IPS-15b (cell line): ENCODE measurements around the gene GALNT8.

Experiments
- H3K27me3 ChIP-seq: one replicate; pipeline ENCODE4 v1.6.1; 2013; ENCODE audit warnings: low read length; ENCODE audit not compliant: control insufficient read depth, insufficient read depth
- H3K36me3 ChIP-seq: one replicate; pipeline ENCODE4 v1.6.1; 2013; ENCODE audit warnings: low read length; ENCODE audit not compliant: control insufficient read depth, insufficient read depth
- H3K4me1 ChIP-seq: one replicate; pipeline ENCODE4 v1.6.1; 2013; ENCODE audit warnings: mild to moderate bottlenecking, low read length; ENCODE audit not compliant: control insufficient read depth, insufficient read depth
- H3K4me3 ChIP-seq: one replicate; pipeline ENCODE4 v1.5.1; 2013; ENCODE audit warnings: low read depth, low read length
- H3K9ac ChIP-seq: one replicate; pipeline ENCODE4 v1.6.1; 2013; ENCODE audit warnings: low read depth, mild to moderate bottlenecking, low read length
- H3K9me3 ChIP-seq: one replicate; pipeline ENCODE4 v1.6.1; 2013; ENCODE audit warnings: mild to moderate bottlenecking, low read length; ENCODE audit not compliant: control insufficient read depth, insufficient read depth

GALNT8 gene, protein sequence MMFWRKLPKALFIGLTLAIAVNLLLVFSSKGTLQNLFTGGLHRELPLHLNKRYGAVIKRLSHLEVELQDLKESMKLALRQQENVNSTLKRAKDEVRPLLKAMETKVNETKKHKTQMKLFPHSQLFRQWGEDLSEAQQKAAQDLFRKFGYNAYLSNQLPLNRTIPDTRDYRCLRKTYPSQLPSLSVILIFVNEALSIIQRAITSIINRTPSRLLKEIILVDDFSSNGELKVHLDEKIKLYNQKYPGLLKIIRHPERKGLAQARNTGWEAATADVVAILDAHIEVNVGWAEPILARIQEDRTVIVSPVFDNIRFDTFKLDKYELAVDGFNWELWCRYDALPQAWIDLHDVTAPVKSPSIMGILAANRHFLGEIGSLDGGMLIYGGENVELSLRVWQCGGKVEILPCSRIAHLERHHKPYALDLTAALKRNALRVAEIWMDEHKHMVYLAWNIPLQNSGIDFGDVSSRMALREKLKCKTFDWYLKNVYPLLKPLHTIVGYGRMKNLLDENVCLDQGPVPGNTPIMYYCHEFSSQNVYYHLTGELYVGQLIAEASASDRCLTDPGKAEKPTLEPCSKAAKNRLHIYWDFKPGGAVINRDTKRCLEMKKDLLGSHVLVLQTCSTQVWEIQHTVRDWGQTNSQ

DNA sequence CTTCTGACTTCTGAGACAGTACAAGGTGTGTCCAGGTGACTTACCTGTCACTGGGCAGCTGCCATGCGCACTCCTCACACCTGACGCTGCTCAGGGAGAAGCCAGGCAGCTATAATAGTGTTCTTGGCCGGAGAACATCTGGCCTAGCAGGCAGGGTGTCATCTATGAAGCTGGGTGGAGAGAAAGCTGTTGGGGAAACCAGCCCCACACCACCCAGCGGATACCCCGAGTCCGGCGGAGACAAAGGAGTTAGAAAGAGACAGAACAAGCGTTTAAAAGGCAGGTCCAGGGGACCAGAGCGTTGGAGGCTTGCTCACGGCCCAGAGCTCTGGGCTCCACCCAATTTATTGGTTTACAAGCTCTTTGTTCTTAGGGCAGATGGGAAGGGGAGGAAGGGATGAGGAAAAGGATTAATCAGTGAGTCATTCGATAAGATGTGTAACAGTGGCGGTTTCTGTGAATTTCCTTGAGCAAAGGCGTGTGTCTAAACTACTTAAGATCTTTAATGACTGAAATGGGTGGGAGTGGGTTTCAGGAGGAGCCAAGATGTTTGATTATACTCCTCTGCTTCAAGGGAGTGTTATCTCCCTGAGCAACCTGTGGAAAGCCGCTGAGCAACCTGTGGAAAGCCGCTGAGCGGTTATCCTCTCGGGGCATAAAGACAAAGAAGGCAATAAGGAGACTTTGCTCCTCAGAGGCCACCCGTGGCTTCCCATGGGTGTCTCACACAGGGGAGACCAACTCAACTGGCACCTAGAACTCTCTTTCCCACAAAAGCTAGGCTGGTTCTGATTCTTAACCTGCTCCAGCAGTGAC lies at the start of gene GALNT8:
TSS of gene GALNT8 (plus strand) at position 580 of the 816 bp plus-strand sequence. CDS start 278 bp downstream, outside the sequence.
- Histone ChIP-seq H3K4me3 (peak within 1 kb of the TSS; percentile 36), H3K9ac (peak within 1 kb of the TSS; percentile 48), H3K9me3 (no peaks in the 10 kb centered on the region), H3K36me3 (no peaks in the 10 kb centered on the region), H3K27me3 (no peaks in the 10 kb centered on the region), H3K4me1 (peaks cover 21% of the 10 kb centered on the region)

DNA sequence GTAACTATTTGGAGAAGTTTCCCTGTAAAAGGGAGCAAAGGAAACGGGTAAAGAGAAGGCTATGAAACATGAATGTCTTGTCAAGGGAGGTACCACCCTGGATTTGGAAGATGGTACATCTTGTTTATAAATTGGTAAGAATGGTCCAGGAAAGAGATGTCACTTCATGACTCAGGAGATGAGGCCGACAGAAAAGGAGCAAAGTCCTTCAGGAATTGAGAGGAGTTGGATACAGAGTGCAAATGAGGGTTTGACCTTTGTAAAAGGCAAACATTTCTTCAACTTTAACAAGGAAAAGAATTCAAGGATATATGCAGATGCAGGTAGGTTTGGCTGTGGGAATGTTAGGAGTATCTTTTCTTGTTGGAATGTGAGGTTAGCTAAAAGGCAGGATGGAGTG lies 40.5 kb upstream of the GALNT8 start:
- H3K4me1 ChIP-seq: no peaks in the 10 kb centered on the region
- no peak overlapping the region for H3K4me3 ChIP-seq
- no peaks in the 10 kb centered on the region for H3K36me3 ChIP-seq
- no peaks in the 10 kb centered on the region for H3K27me3 ChIP-seq
- no peaks in the 10 kb centered on the region for H3K9me3 ChIP-seq
- H3K9ac ChIP-seq: no peak overlapping the region

DNA sequence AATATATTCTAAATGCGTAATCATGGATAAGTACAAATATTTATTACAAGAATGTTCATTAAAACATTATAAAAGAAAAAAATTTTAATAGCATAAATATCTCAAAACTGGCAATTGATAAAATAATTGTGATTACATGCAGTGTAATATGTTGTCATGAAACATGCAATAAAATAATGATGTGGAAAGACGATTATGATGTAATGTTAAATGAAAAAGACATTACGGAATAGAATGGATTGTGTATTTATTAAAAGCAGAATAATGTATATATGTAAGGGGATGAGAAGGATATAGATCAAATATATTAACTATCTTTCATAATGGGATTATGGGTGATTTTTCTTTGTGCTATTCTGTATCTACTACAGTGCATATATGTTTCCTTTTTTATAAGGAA lies 38.5 kb upstream of the GALNT8 start:
- Histone ChIP-seq H3K36me3 (peaks cover under 1% of the 10 kb centered on the region), H3K9ac (no peak overlapping the region), H3K4me3 (no peak overlapping the region), H3K27me3 (no peaks in the 10 kb centered on the region), H3K4me1 (no peaks in the 10 kb centered on the region), H3K9me3 (no peaks in the 10 kb centered on the region)

DNA sequence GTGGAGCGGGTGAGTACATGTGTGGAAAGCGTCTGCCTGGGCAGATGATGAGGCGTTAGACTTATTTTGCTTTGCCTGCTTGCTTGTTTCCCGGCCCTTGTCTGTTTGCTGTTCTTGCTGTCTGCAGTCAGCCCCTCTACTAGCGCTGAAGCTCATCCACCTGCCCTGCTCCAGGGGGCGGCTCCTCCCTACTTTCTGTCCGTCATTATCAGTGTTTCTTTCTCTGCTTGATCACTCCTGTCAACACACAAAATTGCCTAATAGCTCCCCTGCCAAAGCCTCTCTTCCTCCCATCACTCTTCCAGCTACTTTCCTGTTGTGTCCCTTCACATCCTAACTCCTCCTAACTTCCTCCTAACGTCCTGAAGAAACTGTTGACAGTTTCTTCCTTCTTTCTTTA lies 34.9 kb upstream of the GALNT8 start:
- peaks cover 23% of the 10 kb centered on the region for H3K36me3 ChIP-seq
- no peak overlapping the region for H3K4me3 ChIP-seq
- no peaks in the 10 kb centered on the region for H3K9me3 ChIP-seq
- H3K27me3 ChIP-seq: no peaks in the 10 kb centered on the region
- no peaks in the 10 kb centered on the region for H3K4me1 ChIP-seq
- no peak overlapping the region for H3K9ac ChIP-seq

DNA sequence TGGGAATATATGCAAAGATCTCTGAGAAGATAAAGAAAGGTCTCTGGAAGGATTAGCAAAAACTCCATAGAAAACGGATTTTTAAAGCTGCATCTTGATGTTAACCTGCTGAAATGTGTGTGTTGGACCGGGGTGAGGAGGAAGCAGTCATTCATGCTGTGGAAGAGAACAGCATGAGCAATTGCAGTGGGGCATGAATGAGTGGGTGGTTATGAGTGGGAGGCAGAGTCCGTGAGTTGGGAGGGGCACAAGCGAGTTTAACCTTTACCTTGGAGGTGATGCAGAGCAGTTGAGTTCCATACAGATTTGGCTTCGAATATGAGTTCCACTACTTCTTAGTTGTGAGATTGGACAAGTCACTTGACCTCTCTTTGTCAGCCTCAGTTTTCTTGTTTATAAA lies 29.4 kb upstream of the GALNT8 start:
- Histone ChIP-seq H3K36me3 (peaks cover 23% of the 10 kb centered on the region), H3K9ac (no peak overlapping the region), H3K9me3 (no peaks in the 10 kb centered on the region), H3K4me1 (no peaks in the 10 kb centered on the region), H3K27me3 (no peaks in the 10 kb centered on the region), H3K4me3 (no peak overlapping the region)

DNA sequence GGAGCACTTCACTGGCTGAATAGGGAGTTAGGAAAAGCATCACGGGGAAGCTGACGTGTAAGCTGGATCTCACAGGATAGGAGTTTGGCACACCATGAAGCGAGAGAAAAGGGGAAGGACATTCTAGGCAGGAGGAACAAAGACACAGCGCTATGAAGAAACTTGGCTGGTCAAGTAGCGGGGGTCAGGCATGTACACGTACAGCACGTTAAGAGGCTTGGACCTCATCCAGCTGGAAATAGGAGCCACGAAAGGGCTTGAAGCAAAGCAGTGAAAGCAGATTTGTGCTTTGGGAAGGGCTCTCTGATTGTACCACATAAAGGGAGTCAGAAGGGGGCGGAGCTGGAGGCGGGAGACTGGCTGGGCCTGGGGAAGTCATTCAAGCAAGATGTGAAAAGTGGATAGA lies 19.6 kb upstream of the GALNT8 start:
- Histone ChIP-seq H3K4me3 (no peak overlapping the region), H3K27me3 (no peaks in the 10 kb centered on the region), H3K36me3 (no peaks in the 10 kb centered on the region), H3K4me1 (peaks cover 3% of the 10 kb centered on the region), H3K9me3 (no peaks in the 10 kb centered on the region), H3K9ac (no peak overlapping the region)

DNA sequence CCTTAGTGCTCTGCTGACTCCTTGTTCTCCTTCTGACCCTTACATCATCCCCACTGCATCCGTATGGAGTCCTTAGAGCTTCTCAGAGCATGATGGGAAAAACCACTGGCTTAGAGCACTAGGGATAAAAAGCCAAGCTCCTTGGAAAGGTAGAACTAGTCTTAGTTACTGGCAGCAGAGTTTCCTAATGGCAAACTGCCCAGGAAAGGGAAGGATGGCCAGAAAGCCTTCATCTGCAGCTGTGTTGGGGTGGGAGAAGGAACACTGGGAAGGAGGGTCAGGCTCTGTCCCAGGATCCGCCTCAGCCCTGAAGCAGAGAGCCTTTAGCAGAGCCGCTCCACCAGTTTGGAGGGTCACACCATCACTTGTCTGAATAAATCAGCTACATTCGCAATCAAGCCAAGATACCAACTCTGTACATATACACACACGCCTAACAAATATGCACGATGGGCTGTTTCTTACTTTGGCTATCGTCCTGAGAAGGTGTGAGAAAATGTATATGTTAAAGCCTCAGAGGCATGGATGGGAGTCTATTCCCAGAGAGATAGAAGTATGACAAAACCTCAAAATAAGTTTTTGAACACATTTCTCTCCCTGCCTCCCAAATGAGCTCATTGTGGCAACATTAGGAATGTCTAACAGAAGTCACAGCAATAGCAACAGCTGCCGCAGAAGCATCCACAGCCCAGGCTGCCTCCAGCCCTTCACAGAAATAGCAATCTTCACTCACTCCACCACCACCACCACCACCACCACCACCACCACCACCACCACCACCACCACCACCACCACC lies 18.6 kb upstream of the GALNT8 start:
- no peak overlapping the region for H3K4me3 ChIP-seq
- H3K27me3 ChIP-seq: no peaks in the 10 kb centered on the region
- H3K9me3 ChIP-seq: no peaks in the 10 kb centered on the region
- H3K4me1 ChIP-seq: peaks cover 3% of the 10 kb centered on the region
- no peak overlapping the region for H3K9ac ChIP-seq
- no peaks in the 10 kb centered on the region for H3K36me3 ChIP-seq

DNA sequence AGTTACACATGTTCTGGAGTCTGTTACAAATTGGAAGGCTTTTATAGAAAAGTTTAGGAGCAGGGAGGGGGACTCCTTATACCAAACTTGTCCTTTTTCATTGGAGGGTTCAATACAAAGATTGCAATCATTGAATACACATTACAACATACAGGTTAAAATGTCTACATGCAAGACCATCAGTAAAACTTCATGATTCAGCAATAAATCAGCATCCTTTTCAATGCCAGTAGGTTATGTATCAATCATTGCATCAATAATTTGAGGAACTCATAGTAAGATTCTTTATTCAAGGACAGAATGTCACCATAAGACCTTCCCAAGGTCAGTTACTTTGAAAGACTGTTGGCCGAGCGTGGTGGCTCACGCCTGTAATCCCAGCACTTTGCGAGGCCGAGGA lies 16.5 kb upstream of the GALNT8 start:
- H3K9me3 ChIP-seq: no peaks in the 10 kb centered on the region
- no peak overlapping the region for H3K4me3 ChIP-seq
- no peaks in the 10 kb centered on the region for H3K36me3 ChIP-seq
- H3K27me3 ChIP-seq: no peaks in the 10 kb centered on the region
- no peak overlapping the region for H3K9ac ChIP-seq
- peaks cover 3% of the 10 kb centered on the region for H3K4me1 ChIP-seq

DNA sequence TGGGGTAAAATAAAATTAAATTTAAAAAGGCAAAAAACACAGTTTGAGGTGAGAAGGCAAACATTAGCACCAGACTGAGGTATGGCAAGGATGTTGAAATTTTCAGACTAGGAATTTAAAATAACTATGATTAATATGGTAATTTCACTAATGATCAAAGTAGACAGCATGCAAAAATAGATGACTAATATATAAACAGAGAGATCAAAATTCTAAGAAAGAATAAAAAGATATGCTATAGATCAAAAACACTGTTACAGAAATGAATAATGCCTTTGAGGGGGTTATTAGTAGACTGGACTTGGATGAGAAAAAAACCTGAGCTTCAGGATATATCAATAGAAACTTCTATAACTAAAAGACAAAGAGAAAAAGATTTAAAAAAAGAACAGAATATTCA lies 14.4 kb upstream of the GALNT8 start:
- no peak overlapping the region for H3K4me3 ChIP-seq
- H3K36me3 ChIP-seq: no peaks in the 10 kb centered on the region
- H3K4me1 ChIP-seq: no peaks in the 10 kb centered on the region
- no peaks in the 10 kb centered on the region for H3K27me3 ChIP-seq
- H3K9ac ChIP-seq: no peak overlapping the region
- H3K9me3 ChIP-seq: no peaks in the 10 kb centered on the region

DNA sequence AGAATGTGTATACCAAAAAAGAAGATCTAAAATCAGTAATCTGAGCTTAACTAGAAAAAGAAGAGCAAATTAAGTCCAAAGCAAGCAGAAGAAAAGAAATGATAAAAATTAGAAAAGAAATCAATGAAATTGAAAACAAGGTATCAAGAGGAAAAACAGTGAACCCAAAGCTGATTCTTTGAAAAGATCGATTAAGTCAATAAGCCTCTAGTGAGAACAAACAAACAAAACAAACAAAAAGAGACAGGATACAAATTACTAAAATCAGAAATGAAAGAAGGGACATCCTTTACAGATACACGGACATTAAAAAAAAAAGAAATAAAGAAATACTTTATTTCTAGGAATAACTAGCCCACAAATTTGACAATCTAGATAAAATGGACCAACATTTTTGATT lies 12.9 kb upstream of the GALNT8 start:
- H3K27me3 ChIP-seq: no peaks in the 10 kb centered on the region
- H3K9me3 ChIP-seq: no peaks in the 10 kb centered on the region
- no peak overlapping the region for H3K4me3 ChIP-seq
- H3K9ac ChIP-seq: no peak overlapping the region
- H3K4me1 ChIP-seq: no peaks in the 10 kb centered on the region
- no peaks in the 10 kb centered on the region for H3K36me3 ChIP-seq

DNA sequence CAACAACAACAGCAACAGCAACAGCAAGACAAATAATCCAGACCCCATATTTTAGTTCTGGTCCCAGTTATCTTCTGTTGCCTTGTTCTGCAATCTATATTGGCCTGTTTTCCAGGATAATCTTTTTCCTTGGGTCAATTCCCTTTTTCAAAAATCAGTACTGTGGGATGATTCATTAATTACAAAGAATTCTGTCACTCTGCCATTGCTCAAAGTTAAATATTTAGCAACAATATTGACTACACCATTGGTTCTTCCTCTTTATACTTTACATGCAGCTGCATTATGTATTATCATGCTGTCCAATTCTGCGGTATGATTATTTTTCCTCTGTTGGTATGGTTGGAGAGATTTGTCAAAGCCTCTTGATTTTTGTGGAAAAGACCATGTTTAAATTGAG lies 10.1 kb upstream of the GALNT8 start:
- Histone ChIP-seq H3K4me3 (no peak overlapping the region), H3K27me3 (no peaks in the 10 kb centered on the region), H3K4me1 (no peaks in the 10 kb centered on the region), H3K36me3 (no peaks in the 10 kb centered on the region), H3K9ac (no peak overlapping the region), H3K9me3 (no peaks in the 10 kb centered on the region)
